Activated T-cell treated with anti-CD3 and anti-CD28 coated beads for 1 hour (primary cell): ENCODE data around the gene SLC25A1.
"Not testable (repeated sequence)": the region's sequence is repeated elsewhere in the genome, so short reads cannot be mapped to it uniquely, and the experiment has no call there.

Experiments used
- DNase-seq: peaks from one replicate; pipeline ENCODE4 v3.0.0-alpha.2; 2020; ENCODE audit warnings: low read depth

The SLC25A1 gene

DNA sequence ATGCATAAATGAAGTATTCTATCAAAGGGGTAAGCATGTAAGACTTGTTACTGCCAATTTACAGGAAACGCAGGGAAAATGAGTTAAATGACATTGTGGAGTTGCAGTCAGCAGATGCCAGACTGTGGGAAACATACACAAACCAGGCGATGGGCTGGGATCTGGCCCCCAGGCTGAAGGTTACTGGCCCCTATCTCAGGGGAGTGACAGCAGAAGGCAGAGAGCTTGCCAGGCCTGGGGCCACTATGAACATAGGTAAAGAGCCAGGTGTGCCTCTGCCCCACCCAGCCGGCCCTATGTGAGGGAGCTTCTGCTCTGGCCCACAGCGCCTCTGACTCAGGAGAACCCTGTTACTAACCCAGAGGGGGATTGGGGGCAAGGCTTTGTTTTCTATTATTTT lies 26.1 kb upstream of the SLC25A1 start:
- no peak for DNase-seq

DNA sequence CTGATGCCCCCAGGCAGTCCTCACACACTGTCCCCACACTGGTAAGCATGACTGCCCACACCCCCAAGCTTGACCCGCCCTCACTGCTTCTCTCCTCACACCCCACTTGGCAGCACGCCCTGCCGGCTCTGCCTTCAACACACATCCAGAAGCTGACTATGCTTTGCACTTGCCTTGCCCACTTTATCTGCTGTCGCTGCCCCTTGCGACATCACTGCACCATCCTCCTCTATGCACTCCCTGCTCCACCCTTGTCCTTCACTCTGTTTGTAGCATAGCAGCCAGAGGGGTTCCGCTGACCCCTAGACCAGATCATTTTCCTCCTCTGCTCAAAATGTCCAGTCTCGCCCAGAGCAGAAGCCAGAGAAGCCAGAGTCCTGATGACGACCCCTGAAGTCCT lies 25.3 kb upstream of the SLC25A1 start:
- DNase-seq = no peak

DNA sequence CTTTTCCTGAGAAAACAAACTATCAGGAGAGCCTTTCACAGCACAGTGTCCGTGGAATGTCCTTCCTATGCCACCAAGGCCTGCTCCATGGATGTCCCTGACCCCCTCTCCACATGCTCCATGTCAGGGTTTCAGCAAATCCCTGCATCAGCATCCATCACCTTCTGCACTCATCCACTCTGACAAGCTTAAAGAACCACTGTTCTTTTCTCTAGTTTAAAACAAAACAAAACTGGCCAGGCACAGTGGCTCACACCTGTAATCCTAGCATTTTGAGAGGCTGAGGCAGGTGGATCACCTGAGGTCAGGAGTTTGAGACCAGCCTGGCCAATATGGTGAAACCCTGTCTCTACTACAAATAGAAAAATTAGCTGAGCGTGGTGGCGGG lies 24.3 kb upstream of the SLC25A1 start:
- not testable (repeated sequence) for DNase-seq

DNA sequence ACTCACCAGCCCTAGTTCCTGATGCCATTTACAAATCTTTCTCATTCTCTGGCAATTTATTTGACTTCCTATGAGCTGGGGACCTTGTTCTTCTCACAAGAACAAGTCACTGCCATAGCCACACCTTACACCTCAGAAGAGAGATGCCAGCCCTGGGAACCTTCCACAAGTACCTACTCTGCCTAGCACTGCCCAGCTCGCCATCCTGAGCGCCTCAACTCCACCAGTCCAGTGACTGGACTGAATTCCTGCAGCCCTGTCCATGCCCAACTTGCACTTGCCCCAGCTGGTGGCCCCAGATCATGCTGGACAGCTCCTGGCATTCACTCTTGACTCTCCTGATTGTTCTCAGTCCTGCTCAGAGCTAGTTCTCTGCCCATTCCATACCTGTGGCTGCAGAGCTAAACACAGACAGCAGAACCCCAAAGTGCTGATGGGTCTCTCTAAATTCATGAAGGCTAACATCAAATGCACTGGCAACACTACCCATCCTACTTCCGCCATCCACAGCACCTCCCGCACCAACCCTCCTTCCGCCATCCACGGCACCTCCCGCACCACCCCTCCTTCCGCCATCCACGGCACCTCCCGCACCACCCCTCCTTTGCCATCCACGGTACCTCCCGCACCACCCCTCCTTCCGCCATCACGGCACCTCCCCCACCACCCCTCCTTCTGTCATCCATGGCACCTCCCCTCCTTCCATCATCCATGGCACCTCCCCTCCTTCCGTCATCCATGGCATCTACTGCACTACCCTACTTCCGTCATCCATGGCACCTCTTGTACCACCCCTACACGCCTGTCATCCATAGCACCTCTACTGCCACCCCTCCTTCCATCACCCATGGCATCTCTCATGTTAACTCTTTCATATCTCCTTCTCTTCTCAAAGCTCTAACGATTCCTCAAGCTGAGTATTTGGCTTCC lies 23.6 kb upstream of the SLC25A1 start:
- DNase-seq = no peak

DNA sequence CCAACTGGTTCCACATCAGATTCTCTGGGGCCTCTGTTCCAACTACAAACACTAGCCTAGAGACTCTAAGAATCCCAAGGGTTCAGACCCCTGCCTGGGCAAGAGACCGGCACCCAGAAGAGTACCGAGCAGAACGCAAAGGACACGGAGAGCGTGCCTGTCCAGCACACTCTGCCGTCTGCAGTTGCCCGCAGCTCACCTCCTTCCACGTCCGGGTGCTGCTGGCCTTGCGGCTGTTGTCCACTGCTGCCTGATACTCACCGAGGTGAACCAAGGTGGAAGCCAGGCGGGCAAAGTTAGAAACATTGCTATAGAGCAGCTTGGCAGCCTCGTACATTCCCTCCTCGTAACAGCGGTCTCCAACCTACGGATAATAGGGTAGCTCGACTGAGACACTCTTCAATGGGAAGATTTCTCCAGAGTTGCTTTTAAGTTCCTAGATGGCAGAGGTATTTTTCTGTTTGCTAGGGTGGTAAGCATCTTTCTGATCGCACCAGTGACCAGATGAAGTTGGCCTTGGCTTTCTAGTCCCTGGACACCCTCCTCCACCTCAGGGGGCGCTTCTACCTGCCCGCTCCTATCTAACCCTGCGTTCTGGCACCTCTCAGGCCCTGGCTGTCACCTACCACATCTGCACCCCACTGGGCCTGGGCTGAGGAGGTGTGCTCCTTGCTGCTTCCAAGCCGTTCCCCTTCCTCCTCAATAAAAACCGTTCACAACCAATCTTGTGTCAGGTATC lies 22.8 kb upstream of the SLC25A1 start:
- no peak for DNase-seq

DNA sequence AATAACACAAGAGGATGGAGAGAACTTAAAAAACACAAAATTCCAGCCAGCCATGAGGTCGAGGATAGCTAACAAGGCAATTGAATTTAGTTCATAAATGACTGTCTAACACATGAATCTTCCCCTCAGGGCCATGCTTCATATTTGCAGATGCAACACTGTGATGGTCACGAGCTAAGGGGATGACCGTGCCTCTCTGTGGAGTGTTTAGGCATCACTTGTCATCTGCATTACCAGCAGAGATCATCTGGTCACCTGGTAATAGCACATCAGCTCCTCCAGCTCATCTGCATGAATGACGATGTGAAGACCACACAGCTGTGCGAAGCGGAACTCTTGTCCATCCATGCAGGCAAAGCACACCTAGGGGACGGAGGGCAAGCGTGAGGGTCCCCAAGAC lies 20.9 kb upstream of the SLC25A1 start:
- no peak for DNase-seq

DNA sequence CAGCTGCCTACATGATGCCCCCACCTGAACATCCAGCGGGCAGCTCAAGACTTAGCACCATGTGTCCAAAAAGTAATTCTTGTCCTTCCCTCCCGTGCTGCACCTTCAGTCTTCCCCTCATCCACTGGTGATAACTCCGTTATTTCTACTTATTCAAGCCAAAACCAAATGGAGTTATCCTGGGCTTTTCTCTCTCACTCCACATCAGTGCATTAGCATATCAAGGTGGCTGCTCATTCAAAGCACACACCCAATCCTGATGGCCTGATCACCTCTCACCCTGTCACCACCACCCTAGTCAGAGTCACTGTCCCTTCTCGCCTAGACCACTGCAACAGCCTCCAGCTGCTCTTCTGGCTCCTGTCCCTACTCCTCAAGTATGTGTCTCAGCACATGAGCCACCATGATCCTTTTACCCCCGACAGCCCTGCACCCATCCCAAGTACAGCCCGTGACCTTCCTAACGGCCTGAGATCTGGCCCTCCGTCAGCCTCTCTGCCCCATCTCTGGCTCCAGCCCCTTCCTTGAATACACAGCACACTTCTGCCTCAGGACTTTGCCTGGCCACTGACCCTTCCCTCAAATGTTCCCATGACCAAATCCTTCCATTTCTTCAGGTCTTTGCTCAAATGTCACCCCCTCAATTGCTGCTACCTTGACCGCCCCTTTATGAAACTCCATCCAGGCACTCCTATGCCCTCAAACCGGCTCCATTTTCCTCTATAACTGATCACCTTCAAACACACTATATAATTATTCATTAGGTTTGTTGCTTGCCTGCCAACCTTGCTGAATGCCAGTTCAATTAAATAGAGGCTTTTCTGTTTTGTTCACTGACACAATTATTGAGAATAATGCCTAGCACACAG lies 19.7 kb upstream of the SLC25A1 start:
- no peak for DNase-seq

DNA sequence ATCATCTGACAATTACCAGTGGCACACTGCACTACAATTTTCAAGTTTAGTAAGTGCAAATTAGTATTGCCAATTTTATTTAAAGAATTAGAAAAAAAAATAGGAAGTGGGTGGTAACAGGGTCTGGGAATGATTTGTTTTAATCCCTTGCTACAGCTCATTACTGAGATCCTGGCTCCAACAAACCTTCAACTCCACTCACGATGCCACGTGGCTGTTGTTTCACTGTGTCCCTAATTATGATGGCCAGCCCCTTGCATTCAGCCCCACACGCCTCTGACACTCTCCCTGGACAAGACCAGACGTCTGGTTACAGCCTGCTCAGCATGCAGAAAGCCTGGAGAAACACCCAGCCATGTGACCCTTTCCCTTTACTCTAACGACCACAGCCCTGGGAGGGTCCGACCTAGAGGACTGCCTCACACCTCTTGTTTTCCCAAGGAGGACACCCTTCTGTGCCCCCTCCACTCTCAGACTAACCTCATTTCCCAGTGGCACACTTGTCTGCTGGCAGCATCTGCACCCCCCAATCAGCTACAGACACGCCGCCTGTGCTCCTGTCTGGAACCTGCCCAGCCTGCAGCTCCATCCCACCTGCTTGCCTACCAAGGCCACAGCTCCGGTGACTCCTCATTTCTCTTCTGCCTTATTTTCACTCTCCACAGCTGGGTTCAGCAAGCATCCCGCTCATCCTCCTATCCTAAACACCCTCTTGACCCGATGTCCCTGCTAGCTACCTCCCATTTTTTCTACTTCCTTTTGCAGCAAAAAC lies 18.5 kb upstream of the SLC25A1 start:
- no peak for DNase-seq

DNA sequence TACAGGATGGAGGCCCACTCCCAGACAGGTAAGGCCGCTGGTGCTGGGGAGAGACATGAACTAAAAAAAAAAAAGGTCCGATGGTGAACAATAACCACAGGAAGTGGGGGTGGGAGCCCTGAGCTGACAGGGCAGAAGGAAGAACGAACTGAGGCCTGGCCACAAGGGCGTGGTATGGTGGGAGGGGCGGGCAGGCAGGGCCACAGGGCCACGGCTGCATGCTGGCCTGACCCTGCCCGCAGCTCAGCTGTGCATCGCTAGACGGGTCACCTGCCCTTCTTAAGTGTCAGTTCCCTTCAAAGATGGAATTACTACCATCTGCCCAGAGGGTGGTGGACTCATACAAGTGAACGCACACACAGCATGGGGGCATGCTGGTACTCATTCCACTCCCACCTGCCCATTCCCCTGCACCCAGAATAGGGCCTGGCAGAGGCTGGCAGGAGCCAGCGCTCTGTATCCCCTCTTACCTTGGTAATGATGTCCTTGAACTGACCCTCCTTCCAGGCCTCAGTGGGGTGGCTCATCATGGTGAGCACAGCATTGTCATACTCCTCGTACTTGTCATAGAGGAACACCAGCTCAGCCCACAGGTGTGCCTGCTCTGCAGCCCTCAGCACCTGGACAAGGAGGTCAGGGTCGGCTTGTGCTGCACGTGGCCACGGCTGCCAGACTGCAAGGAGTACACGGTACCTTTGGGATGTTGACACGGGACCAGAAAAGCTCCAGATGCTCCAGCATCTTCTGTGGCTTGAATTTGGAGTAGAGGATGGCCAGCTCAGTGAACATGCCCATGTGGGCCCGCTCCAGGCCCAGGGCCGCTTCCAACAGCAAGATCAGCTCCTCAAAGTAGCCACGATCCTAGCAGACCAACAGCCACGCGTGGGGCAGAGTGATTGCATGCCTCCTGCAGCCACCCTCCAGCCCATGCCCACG lies 17.5 kb upstream of the SLC25A1 start:
- DNase-seq = no peak

DNA sequence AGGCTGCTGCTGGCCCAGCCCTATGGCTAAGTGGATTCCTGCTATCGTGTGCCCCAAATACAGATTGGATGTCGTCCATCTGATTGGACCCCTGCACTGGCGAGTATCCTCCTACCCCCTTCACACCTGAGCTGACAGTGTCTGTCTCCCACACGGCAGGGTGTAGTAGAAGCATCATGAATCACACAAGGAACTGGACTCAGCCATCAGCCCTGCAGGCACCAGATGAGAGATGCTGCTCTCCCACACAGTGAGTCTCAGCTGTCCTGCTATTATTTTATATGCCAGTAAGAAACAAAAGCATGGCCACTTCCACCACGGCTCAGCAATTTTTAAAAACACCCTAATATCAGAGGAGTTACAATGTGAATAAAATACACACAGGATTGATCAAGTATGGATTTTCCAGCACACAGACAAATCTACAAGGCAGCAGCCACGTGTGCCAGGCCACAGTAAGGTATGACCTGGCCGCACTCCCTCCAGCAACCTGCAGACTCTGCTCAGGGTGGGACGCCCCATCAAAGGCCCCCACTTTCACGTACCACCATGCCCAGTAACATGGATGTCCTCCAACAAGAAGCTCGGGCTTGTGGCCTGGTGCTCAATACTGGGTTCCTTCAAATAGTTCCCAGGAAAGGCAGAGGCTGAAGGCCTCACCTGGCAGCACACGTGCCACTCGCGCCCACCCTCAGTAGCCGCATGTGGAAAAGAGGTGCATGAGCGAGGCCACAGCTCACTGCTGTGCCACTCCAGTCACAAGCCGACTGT lies 16.4 kb upstream of the SLC25A1 start:
- DNase-seq = no peak

DNA sequence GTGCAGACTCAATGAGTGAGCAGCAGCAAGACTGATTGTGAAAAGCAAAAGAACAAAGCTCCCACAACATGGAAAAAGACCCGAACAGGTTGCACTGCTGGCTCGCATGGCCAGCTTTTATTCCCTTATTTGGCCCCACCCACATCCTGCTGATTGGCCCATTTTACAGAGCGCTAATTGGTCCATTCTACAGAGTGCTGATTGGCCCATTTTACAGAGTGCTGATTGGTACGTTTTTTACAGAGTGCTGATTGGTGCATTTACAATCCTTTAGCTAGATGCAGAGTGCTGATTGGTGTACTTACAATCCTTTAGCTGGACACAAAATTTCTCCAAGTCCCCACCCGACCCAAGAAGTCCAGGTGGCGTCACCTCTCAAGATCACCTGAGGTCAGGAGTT lies 15.3 kb upstream of the SLC25A1 start:
- no peak for DNase-seq

DNA sequence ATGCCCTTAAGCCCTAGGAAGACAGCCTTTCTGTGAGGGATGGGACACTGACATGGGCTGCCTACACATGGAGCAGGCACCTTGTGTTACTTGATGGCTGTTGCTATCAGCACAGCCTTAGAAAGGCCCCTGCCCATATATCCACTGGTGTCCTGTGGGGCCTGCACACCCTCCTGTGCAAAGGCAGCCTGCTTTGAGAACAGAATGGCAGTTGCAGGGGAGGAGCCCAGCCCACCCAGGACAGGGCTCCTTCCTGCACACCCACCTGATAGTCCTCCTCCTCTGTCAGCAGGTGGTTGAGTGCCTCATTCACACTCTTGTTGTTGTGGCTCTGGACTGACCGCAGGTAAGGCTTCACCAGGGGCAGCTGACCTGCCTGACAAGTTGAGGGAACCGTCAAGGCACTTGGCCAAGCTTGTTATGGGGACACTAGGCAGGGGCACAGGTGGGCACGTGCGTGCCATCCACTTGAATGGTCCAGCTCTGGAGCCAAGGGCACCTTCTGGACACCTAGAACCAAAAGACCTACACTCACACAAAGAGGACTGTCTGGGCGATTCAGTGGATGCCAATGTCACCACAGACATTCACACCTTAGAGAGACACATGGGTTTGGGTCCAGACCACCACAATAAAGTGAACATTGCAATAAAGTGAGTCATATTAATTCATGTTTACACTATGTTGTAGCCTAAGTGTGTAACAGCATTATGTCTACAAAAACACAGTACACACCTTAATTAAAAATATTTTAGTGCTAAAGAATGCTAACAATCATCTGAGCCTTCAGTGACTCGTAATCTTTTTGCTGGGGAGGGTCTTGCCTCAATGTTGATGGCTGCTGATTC lies 9.4 kb upstream of the SLC25A1 start:
- DNase-seq = no peak

DNA sequence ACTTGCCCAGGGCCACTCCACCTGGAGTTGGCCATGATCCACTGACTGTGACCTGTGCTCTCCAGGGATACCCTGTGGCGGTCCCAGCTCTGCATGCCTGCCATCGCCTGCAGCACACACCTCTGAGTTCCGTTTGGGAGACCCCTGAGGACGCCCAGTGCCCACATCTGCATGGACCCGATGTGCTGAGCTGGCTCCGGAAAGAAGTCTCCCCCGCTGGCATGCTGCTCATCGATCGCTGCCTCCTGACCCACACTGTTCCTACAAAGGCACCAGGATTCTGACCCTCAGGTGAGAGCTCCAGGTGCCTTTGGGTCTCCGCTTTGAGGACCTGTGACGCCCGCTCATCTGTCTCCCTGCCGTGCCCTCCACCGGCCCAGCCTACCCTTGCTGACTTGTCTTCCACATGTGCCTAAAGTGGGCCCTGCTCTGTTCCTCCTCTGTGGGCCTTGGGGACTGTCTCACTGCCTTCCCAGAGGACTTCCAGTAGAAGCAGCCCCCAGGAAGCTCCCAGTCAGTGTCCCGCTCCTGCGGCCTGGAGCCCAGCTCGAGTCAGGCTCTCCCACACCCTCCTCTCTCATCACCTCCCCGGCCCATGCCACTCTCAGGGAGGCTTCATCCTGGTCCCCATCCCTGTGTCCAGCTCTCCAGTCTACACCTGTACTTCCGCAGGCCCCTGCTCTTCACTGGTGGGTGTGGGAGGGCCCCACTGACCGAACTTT lies 5.9 kb upstream of the SLC25A1 start:
- no peak for DNase-seq

DNA sequence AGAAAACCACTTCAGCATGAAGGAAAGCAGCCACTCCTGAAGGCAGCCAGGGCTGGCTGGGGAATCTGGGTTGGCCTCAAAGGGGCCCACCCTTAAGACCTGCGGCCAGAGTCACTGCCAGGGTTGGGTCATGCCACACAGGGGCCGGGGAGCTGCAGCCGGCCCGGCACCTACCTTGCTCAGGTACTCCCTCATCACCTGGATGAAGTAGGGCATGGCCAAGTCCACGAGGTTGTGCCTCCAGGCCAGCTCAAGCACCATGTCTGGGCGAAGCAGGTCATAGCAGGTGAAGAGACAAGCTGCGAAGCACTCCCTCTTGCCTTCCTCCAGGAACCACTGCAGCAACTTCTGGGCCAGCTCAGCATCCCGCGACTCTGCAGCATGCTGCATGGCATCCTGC lies 4.7 kb upstream of the SLC25A1 start:
- DNase-seq = no peak

DNA sequence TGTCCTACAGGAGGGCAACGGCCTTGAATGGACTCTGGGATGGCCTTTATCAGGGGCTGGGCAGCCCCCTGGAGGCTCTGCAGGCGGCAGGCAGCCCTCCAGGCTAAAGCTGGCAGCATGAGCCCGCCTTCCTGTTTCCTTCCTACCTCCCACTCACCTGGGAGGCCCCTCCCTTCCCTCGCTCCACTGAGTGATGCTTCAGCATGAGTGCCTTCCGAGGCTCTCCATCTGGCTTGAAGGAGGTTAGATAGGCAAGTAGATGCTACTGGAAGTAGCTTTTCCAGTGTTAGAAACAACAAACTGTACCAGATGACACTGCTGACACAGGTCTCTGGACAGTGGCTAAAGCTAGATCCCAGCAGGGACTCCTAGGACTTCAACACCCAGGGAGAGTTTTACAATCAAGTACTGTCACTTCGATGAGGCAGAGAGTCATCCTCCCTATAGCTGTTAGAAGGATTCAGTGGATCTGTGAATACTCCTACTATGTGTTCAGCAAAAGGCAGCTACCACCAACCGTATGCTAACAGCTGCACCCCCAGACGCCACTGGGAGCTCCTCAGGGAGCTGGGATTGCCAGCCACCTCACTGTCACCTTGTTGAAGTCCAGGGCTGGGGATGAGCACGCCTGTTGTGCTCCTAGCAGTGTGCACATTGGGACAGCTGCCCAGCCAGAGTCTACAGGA lies 4.1 kb upstream of the SLC25A1 start:
- no peak for DNase-seq

DNA sequence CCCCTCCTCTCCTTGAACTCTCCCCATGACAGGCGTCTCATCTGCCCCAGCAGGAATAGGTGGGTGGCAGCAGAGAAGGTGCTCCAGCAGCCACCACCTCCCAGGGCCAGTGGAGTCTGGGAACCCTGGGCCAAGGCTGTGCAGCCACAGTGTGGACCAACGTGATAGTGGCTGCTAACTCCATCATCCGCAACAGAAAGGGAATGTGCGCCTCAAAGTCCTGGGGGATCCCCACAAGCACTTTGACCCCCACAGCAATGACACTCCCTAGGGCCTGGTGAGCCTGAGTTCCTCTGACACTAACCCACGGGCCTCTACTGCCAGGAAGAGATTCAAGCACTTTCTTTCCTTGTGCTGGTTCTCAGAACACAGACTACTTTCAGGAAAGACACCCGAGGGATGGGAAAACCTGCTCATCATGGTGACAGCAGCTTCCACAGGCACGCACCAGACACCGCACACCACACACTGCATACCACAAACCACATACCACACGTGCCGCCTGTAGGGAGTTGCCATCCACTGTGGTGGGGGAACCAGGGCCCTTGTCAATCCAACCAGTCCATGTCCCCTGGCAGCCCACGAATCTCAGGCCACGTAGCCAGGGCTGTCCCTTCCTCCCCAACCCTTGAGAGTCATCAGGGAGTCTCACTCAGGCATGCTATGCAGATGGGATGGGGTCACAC lies 3.4 kb upstream of the SLC25A1 start:
- no peak for DNase-seq
